ENCODE measurements around the gene ASF1A.

GRCh38 chr6:118895261-118895560 is 1.3 kb downstream of the ASF1A start:
- TF ChIP-seq CTCF (IDR thresholded peaks at IDR 0.05) (no peak), POLR2A (IDR thresholded peaks at IDR 0.05) (peak; percentile 32)
